ENCODE data around the gene PIGZ.

PIGZ gene

DNA sequence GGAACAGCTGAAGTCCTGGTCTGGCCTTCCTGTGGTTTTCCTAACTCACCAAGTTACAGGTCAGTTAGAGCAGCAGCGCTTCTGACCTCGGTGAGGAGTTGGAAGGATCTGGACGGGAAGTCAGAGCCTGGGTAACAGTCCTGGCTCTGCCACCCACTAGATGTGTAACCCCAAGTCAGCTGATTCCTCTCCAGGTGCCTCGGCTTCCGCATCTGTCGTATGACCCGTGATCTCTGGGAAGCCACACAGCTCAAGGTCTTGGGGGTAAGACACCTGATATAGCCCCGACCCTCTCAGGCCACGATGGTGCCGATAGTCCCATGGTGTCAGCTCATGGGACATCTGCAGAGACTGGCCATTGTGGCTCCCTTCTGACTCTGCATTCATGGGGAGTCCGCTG, 8.3 kb upstream of the PIGZ start:
- DNase-seq = no peak

DNA sequence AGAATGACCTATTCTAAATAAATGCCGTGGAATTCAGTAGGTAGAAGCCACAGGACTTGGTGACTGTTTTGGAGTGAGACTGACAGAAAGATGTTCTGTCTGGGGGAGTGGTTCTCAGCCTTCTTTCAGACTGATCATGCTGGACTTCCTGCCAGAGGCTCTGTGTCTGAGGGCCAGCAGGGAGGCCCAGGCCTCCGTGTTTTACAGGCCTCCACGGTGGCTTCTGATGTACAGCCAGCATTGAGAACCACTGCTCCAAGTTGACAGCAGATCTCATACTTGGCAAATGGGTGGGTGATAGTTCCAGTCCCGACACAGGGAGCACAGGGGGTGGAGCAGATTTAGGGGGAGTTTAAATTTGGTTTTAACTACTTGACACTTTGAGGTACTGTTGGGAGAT, 6.7 kb upstream of the PIGZ start:
- DNase-seq = no peak

DNA sequence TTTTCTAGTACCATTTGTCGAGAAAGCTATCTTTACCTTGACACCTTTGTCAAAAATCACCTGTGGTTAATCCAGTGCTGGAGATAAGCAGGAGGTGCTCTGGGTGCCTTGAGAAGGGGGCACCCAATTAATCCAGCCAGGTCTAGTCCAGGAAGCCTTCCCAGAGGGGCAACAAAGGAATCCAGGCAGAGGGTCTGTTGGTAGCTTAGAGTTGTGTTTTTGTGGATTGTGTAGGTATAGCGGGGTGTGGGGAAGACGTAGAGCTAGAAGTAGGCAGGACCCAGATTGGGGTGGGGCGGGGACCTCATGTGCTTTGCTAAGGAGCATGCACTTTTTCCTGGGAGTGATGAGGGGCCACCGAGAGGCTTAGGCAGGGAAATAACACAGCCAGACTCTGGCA, 6.0 kb upstream of the PIGZ start:
- DNase-seq = no peak

DNA sequence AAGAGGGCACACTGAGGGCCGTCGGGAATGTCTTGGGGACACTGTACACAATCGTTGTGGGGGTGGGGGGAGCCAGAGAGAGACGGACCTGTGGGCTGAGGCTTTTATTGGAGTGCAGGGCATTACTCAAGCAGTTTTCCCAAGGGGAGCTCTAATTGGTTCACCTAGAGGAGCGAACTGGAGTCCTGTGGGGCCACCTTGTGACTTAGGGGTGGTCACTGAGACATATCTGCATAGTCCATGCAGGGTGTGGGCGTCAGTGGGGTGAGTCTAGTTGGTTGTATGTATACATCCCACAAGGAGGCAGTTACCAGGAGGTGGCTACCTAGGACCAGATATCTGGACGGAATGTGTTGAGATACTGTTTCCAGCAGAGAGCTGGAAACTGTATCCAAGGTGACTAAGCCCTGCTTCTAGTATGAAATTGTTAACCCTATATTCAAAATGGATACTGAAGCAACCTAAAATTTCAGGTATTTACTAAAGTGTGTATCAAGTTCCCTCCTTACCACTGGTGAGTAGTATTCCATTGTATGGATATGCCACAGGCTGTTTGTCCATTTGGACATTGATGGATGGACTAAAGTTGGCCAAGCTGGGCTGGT, 2.6 kb upstream of the PIGZ start:
- DNase-seq = no peak

DNA sequence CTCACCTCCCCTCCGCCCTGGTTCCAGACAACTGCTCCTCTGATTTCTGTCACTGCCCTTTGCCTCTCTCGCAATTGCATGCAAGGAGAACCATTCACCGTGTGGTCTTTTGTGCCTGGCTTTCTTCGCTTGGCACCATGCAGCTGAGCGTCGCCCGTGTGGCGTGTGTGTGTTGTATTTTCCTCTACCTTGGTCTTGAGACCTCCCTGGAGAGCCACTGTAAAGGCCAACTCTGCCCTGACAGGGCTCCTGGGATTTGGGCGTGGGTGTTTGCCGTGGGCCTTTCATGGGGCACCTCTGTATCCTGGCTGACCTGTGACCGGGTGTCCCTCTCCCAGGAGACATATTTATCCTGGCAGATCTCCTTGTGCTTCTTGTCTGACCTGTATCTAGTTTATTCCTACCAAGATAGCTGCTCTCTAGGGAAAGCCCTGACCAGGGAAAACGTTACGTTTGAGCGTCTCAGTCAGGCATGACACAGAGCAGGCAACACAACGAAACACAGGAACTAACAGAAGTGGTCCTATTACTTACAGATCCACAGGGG, 2.0 kb upstream of the PIGZ start:
- DNase-seq = no peak

DNA sequence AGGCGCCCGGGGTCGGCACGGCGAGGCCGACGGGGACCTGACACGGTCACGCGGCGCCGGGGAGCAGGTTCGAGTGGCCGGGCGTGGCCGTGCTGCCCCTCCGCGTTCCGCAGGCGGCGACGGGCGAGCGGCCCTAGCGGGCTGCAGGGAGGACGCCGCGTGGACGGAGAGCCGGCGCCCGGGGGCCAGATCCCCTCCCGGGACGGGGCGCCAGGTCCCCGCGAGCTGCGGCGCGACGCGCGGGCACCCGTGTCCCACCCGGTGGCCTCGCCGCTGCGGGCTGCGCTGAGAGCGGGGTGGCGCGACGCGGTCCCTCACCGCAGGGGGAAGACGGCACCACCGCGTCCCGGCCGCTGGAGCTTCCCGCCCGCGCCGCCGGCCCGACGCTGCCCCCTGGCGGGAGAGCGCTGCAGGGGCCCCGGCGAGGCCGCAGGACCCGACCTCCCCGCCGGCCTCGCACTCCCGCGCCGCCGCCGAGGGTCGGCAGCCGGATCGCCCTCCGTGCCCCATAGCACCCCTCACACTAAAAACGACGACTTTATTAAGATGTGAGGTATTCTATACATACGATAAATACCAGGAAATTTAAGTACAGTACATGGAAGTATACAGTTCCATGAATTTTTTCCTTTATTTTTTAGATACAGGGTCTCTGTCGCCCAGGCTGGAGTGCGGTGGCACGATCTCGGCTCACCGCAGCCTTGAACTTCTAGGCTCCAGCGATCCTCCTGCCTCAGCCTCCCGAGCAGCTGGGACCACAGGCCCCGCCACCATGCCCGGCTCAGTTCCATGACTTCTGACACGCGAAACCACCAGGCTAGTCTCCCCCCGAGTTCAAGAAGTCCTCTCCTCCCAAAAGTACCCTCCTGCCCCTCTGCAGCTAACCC, 1.3 kb upstream of the PIGZ start:
- peak; percentile 70 to 71 for DNase-seq

DNA sequence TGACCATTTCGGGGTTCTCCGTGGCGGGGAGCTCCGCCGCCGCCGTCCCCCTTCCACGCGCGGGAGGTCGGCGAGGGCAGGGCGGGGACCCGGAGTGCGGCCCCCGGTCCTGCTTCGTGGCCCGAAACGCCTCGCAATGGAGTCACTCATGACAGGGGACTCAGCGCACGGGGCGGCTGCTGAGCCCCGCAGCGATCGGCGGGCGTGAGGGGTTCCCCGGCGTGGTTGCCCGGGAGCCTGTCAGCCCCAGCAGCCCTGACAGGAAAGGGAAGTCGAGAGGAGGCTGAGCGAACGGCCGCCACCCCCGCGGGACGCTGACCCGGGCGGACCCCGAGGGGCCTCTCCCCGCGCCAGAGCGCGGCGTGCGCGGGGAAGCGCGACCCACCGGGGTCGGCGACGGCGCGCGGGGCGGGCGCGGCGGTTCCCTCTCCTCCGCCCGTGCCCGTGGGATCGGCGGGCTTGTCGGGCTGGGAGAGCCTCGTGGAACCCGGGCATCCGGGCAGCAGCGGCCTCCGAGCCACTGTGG, 564 bp upstream of the PIGZ start:
- DNase-seq = peak; percentile 17 to 47

DNA sequence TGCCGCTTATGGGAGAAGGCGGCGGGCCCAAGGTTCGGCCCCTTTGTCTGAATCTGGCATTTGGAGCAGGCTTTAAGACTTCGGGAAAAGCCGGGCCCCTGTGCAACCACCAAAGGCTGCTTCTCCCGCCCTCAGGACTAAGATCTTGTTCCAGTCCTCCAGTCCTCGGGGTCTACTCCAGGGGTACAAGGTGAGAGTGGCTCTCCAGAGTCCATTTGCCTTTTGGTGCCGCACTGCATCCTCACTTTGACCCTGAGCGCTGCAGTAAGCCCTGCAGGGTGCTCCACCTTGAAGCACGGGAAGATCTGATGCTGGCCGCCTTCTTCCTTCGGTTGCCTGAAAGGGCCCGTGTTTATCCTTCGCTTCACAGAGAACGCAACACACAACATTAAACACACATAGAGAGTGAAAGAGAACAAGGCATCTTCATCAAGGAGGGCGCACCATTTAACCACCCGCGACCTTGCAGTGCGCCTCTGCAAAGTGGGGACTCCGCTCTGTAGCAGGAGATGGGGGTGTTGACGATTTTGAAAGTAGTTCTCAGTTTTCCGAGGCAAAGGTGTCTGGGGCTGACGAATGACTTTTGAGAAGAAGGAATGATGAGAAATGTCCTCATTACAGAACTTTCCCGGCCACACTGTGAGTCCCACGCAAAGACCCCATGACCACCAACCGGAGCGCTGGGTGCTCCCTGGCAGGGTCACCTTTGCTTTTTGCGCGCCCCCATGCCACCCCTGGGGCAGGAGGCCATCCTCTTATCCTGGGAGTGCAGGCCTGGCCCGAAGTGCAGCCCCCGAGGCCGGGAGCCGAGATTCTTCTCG, 1.0 kb downstream of the PIGZ start:
- DNase-seq = no peak

DNA sequence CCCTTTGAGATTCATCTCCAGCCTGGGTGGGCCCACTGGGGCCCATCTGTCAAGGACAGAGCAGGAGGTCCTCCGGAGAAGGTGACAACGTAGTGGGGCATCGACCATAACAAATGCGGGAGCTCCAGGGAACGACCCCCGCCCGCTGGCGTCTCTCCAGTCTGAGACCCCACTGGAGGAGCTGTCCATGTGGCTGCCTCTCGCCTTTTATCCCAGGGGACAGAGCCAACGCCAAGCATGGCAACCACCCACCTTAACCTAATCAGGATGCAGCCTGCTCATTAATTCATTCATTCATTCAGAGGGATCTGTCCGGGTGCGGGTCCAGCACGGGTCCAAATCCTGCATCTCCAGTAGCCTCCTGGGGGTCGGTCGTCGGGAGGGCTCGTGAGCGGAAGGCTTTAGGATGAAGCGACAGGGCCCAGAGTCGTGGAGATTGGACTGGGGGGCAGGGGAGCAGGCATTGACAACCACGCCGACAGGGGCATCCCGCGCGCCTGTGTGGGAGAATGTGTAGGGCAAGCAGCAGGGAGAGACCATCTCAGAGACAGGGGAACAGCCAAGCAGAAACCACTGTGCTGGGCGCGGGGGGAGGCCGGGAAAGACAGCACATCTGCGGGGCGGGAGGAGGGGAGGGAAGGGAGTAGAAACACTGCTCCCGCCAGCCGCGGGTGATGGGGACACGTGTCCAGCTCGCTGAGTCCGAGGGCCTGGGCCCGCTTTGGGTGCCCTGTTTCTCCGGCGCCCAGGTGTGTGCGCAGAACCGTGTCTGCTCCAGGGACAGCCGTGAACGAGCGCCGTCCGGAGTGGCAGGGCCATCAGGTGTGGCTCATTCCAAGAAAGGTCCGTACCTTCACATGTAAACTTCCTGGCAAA, 1.9 kb downstream of the PIGZ start:
- no peak for DNase-seq

DNA sequence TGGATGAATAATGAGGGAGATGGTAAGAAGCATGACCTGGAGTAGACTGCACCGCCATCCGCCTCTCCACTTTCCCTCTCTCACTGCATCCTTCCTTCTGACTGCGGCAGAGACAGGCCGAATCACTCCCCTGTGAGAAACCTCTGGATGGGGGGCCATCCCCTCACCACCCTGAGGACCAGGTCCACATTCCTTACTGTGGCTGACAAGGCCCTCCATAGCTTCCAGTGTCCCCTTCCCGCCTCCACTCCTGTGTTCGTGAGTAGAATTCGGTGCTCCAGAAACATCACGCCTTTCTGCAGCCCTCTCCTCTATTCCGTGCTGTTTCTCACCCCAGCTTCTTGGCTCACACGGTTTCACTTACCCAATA, 2.8 kb downstream of the PIGZ start:
- DNase-seq = no peak

DNA sequence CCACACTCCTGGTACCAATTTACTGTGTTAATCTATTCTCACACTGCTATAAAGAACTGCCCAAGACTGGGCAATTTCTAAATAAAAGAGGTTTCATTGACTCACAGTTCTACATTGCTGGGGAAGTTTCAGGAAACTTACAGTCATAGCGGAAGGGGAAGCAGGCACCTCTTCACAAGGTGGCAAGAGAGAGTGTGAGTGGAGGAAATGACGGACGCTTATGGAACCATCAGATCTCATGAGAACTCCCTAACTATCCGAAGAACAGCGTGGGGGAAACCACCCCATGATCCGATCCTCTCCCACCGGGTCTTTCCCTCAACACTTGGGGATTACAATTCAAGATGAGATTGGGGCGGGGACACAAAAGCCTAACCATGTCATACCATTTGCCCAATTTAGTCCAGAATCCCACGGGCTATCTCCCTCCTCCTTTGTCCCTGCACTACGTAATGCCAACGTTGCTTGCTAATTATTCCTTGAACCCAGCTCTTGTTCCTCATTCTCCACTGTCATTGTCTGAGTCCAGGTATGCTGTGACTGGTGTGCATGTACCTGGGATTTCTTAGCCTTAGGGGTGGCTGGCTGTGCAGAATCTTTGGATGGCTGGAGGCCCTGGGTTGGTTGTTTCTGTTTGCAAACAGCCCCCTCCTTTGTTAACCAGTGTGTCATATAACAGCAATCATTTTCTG, 3.4 kb downstream of the PIGZ start:
- DNase-seq = no peak

DNA sequence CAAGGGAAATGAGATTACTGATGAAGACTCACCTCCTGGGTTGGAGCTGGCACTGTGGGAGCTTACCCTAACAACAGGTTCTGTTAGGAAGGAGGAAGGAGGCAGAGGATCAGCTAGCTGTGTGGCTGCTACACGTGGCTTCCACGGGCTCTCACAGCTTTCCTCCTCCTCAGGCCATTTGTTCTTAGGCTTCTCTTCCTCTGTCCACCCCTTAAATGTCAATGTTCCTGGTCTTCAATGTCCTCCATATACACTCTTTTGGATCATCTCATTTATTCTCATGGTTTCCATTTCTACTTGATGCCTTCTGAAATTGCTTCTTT, 5.0 kb downstream of the PIGZ start:
- DNase-seq = no peak

DNA sequence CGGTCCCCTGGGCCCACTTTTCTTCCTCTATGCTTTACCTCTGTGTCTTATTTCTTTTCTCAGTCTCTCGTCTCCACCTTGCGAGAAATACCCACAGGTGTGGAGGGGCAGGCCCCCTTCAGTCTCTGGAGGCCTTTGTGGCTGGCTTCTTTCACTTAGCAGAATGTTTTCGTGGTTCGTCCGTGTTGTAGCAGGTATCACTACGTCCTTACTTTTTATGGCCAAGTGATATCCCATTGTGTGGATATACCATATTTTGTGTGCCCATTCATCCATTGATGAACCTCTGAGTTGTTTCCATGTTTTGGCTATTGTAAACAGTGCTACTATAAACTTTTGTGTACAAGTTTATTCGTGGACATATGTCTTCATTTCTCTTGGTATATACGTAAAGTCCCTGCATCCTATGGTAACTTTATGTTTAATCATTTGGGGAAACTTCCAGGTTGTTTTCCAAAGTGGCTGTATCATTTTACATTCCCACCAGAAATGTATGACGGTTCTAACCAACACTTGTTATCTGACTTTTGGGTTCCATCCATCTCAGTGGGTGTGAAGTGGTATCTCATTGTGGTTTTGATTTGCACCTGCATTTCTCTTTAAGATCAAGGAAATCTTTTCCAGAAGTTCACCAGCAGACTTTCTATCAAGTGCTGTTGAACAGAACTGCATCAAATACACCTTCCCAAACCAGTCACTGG, 5.6 kb downstream of the PIGZ start:
- DNase-seq = no peak

DNA sequence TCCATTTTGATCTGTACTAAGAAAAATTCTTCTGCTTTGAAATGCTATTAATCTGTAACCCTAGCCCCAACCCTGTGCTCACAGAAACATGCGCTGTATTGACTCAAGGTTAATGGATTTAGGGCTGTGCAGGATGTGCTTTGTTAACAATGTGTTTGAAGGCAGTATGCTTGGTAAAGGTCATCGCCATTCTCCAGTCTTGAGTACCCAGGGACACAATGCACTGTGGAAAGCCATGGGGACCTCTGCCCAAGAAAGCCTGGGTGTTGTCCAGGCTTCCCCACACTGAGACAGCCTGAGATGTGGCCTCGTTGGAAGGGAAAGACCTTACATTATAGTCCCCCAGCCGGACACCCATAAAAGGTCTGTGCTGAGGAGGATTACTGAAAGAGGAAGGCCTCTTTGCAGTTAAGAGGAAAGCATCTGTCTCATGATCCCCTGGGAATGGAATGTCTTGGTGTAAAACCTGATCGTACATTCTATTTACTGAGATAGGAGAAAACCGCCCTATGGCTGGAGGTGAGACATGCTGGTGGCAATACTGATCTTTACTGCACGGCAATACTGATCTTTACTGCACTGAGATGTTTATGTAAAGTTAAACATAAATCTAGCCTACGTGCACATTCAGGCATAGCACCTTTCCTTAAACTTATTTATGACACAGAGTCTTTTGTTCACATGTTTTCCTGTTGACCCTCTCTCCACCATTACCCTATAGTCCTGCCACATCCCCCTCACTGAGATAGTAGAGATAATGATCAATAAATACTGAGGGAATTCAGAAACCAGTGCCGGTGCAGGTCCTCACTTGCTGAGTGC, 6.3 kb downstream of the PIGZ start:
- DNase-seq = no peak

DNA sequence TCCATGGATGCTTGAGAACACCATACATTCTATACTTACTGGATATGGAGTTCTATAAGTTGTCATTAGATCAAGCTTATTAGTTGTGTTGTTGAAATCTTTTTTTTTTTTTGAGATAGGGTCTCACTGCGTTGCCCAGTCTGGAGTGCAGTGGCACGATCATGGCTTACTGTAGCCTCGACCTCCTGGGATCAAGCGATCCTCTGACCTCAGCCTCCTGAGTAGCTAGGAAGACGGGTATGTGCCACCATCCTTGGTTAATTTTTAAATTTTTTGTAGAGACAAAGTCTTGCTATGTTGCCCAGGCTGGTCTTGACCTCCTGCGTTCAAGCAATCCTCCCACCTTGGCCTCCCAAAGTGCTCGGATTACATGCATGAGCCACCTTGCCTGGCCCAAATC, 13.8 kb downstream of the PIGZ start:
- no peak for DNase-seq

DNA sequence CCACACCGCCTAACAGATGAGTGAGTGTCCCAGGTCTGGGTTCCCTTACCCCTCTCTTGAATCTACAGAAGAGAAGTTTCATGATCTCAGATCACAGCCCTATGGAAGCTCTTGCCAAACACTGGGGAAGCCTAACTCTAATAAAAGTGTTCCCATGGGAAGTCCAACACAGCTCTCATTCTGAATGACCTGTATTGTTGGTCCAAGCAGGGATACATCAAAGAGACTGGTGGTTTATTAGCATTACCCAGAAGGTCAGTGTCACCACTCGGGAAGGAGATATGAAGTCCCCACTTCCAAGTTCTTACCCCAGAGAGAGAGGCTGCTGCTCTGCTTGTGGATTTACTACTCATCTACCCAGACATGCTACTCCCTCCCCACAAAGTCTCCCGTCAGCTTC, 17.3 kb downstream of the PIGZ start:
- no peak for DNase-seq

DNA sequence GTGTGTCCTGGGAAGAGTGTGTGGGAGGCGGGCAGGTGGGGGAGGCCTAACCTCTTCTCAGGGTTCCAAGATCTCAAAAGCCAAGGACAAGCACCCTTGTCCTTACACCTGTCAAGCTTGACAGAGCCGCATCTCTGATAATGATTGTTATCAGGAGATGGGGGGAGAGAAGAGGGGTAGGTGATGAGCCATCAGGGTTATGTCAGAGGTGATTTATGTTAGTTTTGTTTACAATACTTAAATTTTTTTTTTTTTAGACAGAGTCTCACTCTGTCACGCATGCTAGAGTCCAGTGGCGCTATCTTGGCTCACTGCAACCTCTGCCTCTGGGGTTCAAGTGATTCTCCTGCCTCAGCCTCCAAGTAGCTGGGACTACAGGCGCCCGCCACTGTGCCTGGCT, 18.9 kb downstream of the PIGZ start:
- DNase-seq = no peak

DNA sequence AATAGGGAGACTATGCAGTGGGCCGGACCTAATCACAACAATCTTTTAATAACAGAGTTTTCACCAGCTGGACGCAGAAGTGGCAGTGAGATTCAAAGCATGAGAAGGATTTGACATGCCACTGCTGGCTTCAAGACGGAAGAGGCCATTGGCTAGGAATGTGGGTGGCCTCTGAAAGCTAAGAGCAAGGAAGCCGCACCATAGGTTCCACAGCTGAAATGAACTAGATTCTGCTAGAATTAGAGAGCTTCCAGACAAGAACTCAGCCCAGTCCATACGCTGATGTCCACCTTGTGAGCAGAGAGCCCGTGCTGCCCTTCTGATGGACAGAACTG, 19.4 kb downstream of the PIGZ start:
- DNase-seq = no peak

DNA sequence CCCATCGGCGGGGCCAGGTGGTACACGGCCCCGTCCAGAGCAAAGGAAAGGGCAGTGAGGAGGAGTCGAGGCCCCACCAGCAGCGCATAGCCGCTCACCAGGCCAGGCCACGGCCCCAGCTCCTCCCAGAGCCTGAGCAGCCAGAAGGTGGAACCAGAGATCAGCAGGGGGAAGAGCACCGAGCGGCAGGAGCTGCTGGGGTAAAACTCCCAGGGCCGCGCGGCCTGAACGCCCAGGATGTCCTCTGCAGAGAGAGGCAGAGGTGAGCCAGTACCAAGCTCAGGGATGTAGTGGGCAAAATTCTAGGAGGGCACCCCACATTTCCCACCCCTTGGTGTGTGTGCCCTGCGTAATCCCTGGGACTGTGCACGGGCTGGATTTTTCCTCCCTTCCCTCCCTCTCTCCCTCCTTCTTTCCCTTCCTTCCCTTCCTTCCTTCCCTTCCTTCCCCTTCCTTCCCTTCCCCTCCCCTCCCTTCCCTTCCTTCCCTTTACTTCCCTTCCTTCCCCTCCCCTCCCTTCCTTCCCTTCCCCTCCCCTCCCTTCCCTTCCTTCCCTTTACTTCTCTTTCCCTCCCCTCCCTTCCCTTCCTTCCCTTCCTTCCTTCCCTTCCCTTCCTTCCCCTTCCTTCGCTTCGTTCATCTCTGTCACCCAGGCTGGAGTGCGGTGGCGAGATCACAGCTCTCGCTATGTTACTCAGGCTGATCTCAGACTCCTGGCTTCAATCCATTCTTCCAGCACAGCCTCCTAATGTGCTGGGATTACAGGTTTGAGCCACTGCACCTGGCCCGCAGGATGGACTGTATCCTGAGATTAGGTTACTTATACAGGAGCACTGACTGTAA, 20.0 kb downstream of the PIGZ start:
- DNase-seq = no peak
